Measurements from ENCODE around the gene CABP7.
A peak's percentile ranks its signal among the peaks of the same experiment; 100 is the strongest.
"Not testable (repeated sequence)": the region's sequence is repeated elsewhere in the genome, so short reads cannot be mapped to it uniquely, and the experiment has no call there.

CABP7 gene

GRCh38 chr22:29750559-29751538 lies 31.0 kb downstream of the CABP7 start:
- no peak for DNase-seq

- no peak for DNase-seq
These were observed 31.9 kb downstream of the CABP7 start for GRCh38 chr22:29751669-29752068.

DNA sequence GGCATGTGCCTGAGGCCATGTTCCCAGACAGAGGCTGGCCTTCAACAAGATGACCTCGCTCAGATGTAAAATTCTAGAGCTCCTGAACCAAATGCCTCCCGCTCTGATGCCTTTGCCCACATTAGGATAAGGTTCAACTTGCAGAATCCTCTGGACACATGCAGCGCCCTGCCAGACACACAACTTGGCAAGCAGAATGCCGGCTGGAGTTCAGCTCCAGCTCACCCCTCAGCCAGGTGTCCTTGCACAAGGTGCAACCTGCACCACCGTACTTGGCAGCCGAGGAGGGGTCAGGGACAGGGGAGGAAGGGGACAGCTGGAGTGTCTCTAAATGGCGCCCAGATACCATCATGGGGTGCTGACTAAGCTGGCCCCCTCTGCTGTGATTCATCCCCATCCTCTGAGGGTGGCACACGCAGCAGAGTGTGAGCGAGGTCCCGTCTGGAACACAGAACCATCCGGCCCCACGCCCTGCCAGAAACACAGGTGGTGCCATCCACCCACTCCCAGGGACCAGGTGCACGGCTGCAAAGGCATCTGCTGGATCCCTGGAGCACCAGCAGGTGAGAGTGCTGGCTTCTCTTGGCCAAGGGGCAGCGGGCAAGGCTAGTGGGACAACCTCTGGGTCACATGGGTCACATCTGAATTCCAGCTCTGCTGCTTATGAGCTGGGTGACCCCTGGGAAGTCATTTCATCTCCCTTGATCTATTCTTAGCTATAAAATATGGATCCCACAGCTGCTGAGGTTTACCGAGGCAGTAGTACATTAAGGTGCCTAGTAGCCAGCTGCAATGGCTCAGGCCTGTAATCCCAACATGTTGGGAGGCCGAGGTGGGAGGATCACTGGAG lies 34.2 kb downstream of the CABP7 start:
- DNase-seq: no peak

DNA sequence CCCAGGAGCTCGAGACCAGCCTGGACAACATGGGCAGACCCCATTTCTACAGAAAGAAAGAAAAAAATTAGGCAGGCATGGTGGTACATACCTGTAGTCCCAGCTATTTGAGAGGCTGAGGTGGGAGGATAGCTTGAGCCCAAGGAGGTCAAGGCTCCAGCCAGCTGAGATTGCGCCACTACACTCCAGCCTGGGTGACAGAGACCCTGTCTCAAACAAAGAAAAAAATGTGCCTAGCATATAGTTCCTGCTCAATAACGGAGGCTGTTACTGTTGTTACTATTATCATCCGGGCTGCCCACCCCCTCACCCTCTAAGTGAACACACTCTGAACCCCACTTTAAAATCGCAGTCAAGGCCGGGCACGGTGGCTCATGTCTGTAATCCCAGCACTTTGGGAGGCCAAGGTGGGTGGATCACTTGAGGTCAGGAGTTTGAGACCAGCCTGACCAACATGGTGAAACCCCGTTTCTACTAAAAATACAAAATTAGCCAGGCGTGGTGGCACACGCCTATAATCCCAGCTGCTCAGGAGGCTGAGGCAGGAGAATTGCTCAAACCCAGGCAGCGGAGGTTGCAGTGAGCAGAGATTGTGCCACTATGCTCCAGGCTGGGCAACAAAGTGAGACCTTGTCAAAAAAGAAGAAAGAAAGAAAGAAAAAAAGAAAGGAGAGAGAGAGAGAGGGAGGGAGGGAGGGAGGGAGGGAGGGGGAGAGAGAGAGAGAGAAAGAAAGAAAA lies 35.0 kb downstream of the CABP7 start:
- not testable (repeated sequence) for DNase-seq

DNA sequence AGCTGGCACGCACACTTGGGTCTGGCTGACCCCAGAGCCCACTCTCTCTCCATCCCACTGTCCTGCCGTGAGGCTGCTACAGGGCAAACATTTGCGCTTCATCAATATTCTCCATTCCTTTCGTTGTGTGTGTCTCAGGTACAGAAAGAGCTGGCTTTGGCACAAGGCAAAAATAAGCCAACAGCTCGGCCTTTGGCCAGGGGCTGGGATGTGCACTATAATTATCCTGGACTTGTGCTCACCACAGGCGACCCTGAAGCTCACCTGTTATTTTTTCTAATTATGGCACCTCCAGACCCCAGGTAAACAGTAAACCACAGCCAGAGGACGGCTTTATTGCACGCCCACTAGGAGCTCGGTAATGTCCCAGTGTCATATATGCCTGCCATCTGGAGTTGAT lies 36.1 kb downstream of the CABP7 start:
- DNase-seq: no peak

DNA sequence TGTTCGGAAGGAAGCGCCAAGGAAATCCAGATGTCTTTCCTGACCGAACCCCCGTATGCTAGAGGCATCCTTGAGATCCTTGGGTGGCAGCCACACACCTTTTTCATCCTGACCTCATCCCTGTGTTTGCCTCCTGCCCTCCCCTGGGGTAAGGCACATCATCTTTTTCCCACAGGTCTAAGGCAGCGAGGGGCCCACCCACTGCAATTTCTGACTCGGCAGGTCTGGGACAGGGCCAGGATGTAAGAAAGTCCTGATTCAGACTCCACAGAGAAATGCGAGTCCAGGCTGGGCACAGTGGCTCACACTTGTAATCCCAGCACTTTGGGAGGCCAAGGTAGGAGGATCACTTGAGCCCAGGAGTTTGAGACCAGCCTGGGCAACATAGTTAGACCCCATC lies 36.5 kb downstream of the CABP7 start:
- no peak for DNase-seq

- DNase-seq: no peak
These were observed 37.3 kb downstream of the CABP7 start for GRCh38 chr22:29757096-29757495.

DNA sequence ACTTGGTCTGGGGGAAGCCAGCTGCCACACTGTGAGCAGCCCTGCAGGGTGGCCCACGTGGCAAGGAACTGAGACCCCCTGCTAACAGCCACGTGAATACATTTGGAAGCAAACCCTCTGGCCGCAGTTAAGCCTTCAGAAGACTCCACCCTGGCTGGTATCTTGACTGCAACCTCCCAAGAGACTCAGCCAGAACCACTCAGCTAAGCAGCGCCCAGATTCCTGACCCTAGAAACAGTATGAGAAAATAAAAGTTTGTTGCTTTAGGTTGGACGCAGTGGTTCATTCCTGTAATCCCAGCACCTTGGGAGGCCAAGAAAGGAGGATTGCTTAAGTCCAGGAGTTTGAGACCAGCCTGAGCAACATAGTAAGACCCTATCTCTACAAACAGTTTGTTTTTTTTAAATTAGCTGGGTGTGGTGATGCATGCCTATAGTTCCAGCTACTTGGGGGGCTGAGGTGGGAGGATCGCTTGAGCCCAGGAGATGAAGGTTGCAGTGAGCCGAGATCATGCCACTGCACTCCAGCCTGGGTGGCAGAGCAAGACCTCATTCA lies 38.3 kb downstream of the CABP7 start:
- no peak for DNase-seq

- no peak for DNase-seq
These were observed 39.2 kb downstream of the CABP7 start for GRCh38 chr22:29758959-29759358.

GRCh38 chr22:29762263-29762662 lies 42.5 kb downstream of the CABP7 start:
- no peak for DNase-seq

DNA sequence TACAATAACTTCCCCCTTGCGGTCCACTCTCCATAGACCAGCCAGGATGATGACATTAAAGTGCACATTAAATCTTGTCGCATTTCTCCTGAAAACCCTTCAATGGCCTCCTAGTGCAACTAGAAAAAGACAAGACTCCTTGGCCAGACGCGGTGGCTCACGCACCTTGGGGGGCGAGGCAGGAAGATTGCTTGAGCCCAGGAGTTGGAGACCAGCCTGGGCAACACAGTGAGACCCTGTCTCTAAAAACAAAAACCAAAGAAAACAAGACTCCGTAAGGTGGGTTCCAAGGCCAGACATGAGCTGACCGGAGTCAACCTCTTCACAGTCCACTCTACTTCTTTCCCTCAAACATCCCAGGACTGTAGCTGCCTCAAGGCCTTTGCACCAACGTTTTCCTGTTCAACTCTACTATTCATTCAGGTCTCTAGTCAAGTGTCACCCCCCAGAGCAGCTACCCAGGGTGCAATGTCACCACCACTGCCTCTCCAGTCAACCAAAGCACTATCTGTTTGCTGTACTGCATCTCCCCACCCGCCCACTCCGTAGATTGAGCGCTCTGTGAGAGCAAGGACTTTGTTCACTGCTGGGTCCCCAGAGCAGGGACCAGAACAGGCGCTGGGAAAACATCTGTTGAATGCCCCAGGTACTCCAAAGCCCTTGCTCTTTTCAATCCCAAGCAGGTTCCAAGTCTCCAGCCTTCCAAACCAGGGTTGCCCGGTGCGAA lies 46.3 kb downstream of the CABP7 start:
- no peak for DNase-seq

DNA sequence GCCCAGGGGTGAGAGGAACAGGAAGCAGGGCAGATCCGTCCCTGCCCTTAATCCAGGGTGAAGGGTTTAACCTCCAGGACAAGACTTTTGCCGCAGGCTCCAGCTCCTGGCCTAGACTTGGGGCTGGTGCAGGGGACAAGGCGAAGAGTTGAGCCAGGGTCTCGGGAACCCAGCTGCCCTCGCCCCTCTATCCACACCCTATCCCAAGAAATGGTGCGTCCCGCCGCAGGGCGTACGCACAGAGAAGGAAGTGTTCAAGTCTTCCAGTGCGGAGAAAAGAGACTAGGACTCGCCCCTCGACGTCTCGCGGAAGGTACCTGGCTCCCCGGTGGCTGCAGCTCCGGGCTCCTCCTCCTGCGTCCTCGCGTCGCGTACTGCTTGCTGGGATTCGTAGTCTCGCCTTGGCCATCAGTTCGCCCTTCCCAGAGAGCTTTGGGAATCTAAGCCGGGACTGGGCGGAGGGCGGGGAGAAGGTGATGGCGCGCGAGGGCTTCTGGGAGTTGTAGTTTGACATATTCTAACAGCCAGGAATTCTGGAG lies 46.9 kb downstream of the CABP7 start, which contains the start of gene ZMAT5:
TSS of gene ZMAT5 (minus strand) at position 376 of the 539 bp plus-strand sequence. CDS start 18,463 bp downstream, outside the sequence.
- DNase-seq: peak; percentile 72

GRCh38 chr22:29767171-29768051 lies 47.6 kb downstream of the CABP7 start, which contains the start of gene UQCR10:
Gene UQCR10 (plus strand): TSS chr22:29767369. CDS start chr22:29767399, 30 bp downstream.
- DNase-seq: peak; percentile 91

GRCh38 chr22:29768052-29768693 lies 48.4 kb downstream of the CABP7 start:
- DNase-seq: no peak

DNA sequence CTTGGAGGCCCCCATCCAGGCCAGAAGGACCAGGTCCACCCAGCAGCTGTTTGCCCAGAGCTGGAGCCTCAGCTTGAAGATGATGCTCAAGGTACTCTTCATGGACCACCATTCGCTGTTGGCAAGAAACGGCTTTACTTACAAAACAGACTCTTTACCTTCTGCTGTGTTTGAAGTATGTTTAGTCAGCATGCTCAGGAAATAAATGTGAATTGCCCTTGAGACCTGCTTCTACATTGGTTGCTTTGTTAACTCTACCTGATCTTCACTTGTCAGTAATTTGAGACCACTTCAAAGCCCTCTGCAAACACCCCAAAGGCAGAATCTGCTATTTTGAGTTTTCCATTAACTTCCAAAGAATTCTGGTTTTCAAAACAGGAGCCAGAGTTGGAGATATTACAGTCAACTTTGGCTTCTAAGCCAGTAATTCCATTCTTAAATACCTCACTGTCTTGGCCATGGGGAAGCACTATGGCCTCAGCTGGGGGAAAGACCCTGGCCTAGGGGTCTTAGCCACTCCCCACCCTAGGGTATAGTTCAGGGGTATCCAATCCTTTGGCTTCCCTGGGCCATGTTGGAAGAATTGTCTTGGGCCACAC lies 50.0 kb downstream of the CABP7 start:
- DNase-seq: no peak

DNA sequence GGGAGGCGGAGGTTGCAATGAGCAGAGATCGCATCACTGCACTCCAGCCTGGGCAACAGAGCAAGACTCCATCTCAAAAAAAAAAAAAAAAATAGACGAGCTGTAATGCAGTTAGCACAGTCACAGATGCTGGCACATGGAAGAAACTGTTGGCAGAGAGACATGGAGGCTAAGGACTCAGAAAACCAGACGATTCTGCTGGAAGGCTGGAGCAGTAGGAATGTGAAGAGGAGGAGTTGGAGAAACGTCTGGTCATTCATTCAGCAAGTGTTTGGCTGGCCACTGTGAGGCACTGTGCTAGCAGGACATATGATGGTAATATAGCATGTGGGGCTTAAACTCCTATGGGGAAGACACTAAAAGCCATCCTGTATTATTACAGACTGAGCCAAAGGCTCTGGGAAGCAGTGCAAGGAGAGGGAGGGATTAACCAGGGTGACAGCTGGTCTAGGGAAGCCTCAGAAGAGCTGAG lies 52.4 kb downstream of the CABP7 start:
- DNase-seq: no peak

DNA sequence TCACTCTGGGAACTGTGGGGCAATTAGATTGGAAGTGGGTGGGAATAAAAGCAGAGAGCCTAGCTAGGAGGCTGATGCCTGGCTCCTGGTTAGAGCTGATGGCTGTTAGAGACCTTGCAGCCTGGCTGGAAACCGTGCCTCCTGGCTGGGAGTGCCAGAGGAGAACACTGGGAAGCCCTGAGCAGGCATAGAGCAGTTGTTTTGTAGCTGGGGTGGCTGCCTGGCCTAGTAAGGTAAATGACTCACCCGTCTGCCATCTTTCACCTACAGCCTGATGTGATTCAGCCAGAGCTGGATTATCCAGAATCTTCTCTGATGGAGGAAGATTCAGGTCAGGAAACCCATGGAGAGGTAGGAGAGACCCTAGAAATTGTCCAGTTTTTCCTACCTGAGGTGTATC lies 53.4 kb downstream of the CABP7 start:
- DNase-seq: no peak

DNA sequence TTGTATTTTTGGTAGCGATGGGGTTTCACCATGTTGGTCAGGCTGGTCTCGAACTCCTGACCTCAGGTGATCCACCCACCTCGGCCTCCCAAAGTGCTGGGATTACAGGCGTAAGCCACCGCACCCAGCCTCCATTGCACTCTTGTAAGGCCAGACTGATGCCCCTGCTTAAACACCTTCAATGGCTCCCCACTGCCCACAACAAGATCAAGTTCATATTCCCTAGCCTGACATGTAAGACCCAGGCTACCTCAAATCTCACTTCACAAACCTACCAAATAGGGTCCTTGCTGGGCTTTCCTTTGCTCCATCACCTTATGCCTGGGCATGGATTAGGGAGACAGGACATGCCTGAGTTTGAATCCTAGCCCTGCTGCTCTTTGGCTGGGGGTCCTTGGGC lies 60.4 kb downstream of the CABP7 start:
- no peak for DNase-seq
